Measurements from ENCODE around the gene C10orf95.

- TF ChIP-seq, protein P1, sequence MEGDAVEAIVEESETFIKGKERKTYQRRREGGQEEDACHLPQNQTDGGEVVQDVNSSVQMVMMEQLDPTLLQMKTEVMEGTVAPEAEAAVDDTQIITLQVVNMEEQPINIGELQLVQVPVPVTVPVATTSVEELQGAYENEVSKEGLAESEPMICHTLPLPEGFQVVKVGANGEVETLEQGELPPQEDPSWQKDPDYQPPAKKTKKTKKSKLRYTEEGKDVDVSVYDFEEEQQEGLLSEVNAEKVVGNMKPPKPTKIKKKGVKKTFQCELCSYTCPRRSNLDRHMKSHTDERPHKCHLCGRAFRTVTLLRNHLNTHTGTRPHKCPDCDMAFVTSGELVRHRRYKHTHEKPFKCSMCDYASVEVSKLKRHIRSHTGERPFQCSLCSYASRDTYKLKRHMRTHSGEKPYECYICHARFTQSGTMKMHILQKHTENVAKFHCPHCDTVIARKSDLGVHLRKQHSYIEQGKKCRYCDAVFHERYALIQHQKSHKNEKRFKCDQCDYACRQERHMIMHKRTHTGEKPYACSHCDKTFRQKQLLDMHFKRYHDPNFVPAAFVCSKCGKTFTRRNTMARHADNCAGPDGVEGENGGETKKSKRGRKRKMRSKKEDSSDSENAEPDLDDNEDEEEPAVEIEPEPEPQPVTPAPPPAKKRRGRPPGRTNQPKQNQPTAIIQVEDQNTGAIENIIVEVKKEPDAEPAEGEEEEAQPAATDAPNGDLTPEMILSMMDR (conservative IDR thresholded peaks at IDR 0.05; ENCODE audit: low read depth in 2 of 2) = no peak
- no peak for TF ChIP-seq EZH2phosphoT487 (IDR thresholded peaks at IDR 0.05; ENCODE audit: unreplicated experiment)
These were observed 27.9 kb downstream of the C10orf95 start for GRCh38 chr10:102423372-102423968.
